H1 (cell line): Measurements from ENCODE around the gene GNG14. TPM values are rescaled to one million over a fixed set of nuclear protein-coding genes. Genes with fewer than 3 reads are reported as not detected.

Experiments
- CTCF ChIA-PET: fragments of 300-600 bp; sonication (Branson Sonifier 250); formaldehyde crosslinking; loops from one replicate; lab custom pipeline; 2021; ENCODE audit not compliant: partially characterized antibody; lab: Charles Lee
- POLR2A ChIA-PET: fragments of 300-600 bp; sonication (Branson Sonifier 250); formaldehyde crosslinking; loops from one replicate; lab custom pipeline; 2021; ENCODE audit warnings: inconsistent platforms; ENCODE audit not compliant: partially characterized antibody; lab: Charles Lee
- DNase-seq, 2 experiments: peaks; one replicate each; pipeline versions ENCODE4 v3.0.0 to v3.0.0-alpha.2; 2010 to 2022; ENCODE audit warnings: low spot score in 2 of 2, low read depth in 1 of 2, mixed read lengths in 1 of 2
- FAIRE-seq: peaks from 2 replicates; lab custom pipeline; 2011; peaks lifted over from hg19 to GRCh38; lab: Jason Lieb, UNC
- H2AFZ ChIP-seq: 2 replicates; pipeline ENCODE4 v1.8.1; 2012; ENCODE audit warnings: low read length, inconsistent platforms
- H2AK5ac ChIP-seq: 2 replicates; pipeline ENCODE4 v1.6.1; 2013; ENCODE audit warnings: low read depth, low read length
- H2BK120ac ChIP-seq: replicated peaks from 2 replicates; pipeline ENCODE3; 2013; ENCODE audit warnings: low read depth, low read length, inconsistent platforms
- H2BK12ac ChIP-seq: 2 replicates; pipeline ENCODE4 v1.6.1; 2013; ENCODE audit warnings: low read depth, low read length
- H2BK15ac ChIP-seq: 2 replicates; pipeline ENCODE4 v1.6.1; 2013; ENCODE audit warnings: low read length
- H2BK20ac ChIP-seq: 2 replicates; pipeline ENCODE4 v1.6.1; 2013; ENCODE audit warnings: low read length
- H2BK5ac ChIP-seq: 2 replicates; pipeline ENCODE4 v1.6.1; 2013; ENCODE audit warnings: low read depth, low read length
- H3K14ac ChIP-seq: 2 replicates; pipeline ENCODE4 v1.6.1; 2013; ENCODE audit warnings: inconsistent platforms; ENCODE audit not compliant: insufficient read length
- H3K18ac ChIP-seq: 2 replicates; pipeline ENCODE4 v1.6.1; 2013; ENCODE audit warnings: low read length; ENCODE audit errors: extremely low read depth
- H3K23ac ChIP-seq: 2 replicates; pipeline ENCODE4 v1.6.1; 2013; ENCODE audit warnings: inconsistent platforms; ENCODE audit not compliant: insufficient read length
- H3K23me2 ChIP-seq: 2 replicates; pipeline ENCODE4 v1.6.1; 2013; ENCODE audit warnings: low read depth, low read length
- H3K27ac ChIP-seq: 2 replicates; pipeline ENCODE4 v1.6.1; 2011; ENCODE audit warnings: low read depth, low read length, inconsistent platforms
- H3K27me3 ChIP-seq, 4 experiments: replicated peaks in 1 of 4; 1 replicate in 1 of 4; 2 replicates in 3 of 4; pipeline versions ENCODE4 v1.6.1 to v1.8.1; 2011 to 2013; ENCODE audit warnings: low read length in 3 of 4, mild to moderate bottlenecking in 3 of 4, inconsistent platforms in 2 of 4, mixed read lengths in 2 of 4, moderate library complexity in 1 of 4; ENCODE audit not compliant: control insufficient read depth in 3 of 4, insufficient read depth in 3 of 4; ENCODE audit errors: extremely low read depth in 1 of 4
- H3K36me3 ChIP-seq, 4 experiments: 2 replicates each; pipeline versions ENCODE4 v1.6.1 to v1.8.1; 2011 to 2013; ENCODE audit warnings: mild to moderate bottlenecking in 4 of 4, low read length in 3 of 4, moderate library complexity in 2 of 4, control low read depth in 1 of 4, inconsistent platforms in 1 of 4; ENCODE audit not compliant: insufficient read depth in 4 of 4, control insufficient read depth in 2 of 4
- H3K4ac ChIP-seq: replicated peaks from 2 replicates; pipeline ENCODE3; 2013; ENCODE audit warnings: low read length, low read depth, mixed read lengths, inconsistent platforms; ENCODE audit not compliant: insufficient read length
- H3K4me1 ChIP-seq, 4 experiments: replicated peaks in 1 of 4; 1 replicate in 1 of 4; 2 replicates in 3 of 4; pipeline versions ENCODE4 v1.6.1 to v1.8.1; 2011 to 2013; ENCODE audit warnings: low read length in 3 of 4, inconsistent platforms in 2 of 4, mixed read lengths in 1 of 4; ENCODE audit not compliant: insufficient read depth in 4 of 4, control insufficient read depth in 3 of 4
- H3K4me2 ChIP-seq, 2 experiments: 2 replicates each; pipeline versions ENCODE4 v1.6.1 to v1.8.1; 2011 to 2013; ENCODE audit warnings: low read depth in 2 of 2, low read length in 2 of 2, control low read depth in 1 of 2, inconsistent platforms in 1 of 2, mild to moderate bottlenecking in 1 of 2; ENCODE audit not compliant: insufficient read depth in 1 of 2
- H3K4me3 ChIP-seq, 4 experiments: fragments of 200-600, 300-600 bp in 1 of 4; sonication (generic), shearing (Covaris generic), sonication (Bioruptor Twin) in 1 of 4; 2 replicates each; pipeline versions ENCODE4 v1.5.1 to v1.8.1; 2011 to 2016; ENCODE audit warnings: low read length in 4 of 4, low read depth in 3 of 4, control low read depth in 2 of 4, inconsistent platforms in 2 of 4, mild to moderate bottlenecking in 2 of 4, mixed read lengths in 1 of 4, moderate library complexity in 1 of 4; ENCODE audit not compliant: insufficient read depth in 2 of 4; ENCODE audit errors: extremely low read depth in 1 of 4
- H3K56ac ChIP-seq: replicated peaks from 2 replicates; pipeline ENCODE3; 2013; ENCODE audit warnings: low read depth, mild to moderate bottlenecking, mixed read lengths, low read length, inconsistent platforms; ENCODE audit not compliant: insufficient read length
- H3K79me1 ChIP-seq: 2 replicates; pipeline ENCODE4 v1.6.1; 2013; ENCODE audit warnings: low read depth, low read length, control low read depth
- H3K79me2 ChIP-seq, 2 experiments: 2 replicates each; pipeline versions ENCODE4 v1.6.1 to v1.8.1; 2012 to 2013; ENCODE audit warnings: low read length in 2 of 2, mild to moderate bottlenecking in 2 of 2, inconsistent platforms in 1 of 2; ENCODE audit not compliant: insufficient read depth in 2 of 2, control insufficient read depth in 1 of 2
- H3K9ac ChIP-seq, 4 experiments: replicated peaks in 1 of 4; 1 replicate in 1 of 4; 2 replicates in 3 of 4; pipeline versions ENCODE4 v1.6.1 to v1.8.1; 2011 to 2013; ENCODE audit warnings: low read depth in 3 of 4, low read length in 3 of 4, control low read depth in 2 of 4, mild to moderate bottlenecking in 2 of 4, moderate library complexity in 2 of 4, inconsistent platforms in 1 of 4; ENCODE audit errors: extremely low read depth in 1 of 4
- H3K9me3 ChIP-seq, 2 experiments: 2 replicates each; pipeline versions ENCODE4 v1.6.1 to v1.8.1; 2012 to 2013; ENCODE audit warnings: mild to moderate bottlenecking in 2 of 2, moderate library complexity in 2 of 2, control low read depth in 1 of 2, inconsistent platforms in 1 of 2, low read depth in 1 of 2, low read length in 1 of 2, mixed read lengths in 1 of 2; ENCODE audit not compliant: insufficient read depth in 2 of 2
- H4K20me1 ChIP-seq, 2 experiments: replicated peaks in 1 of 2; 2 replicates each; pipeline versions ENCODE3 to v1.8.1; 2011 to 2013; ENCODE audit warnings: inconsistent platforms in 2 of 2, low read length in 2 of 2, mild to moderate bottlenecking in 1 of 2; ENCODE audit not compliant: insufficient read depth in 2 of 2, control insufficient read depth in 1 of 2
- H4K5ac ChIP-seq: 2 replicates; pipeline ENCODE4 v1.6.1; 2013; ENCODE audit warnings: low read length, low read depth, mixed read lengths, inconsistent platforms; ENCODE audit not compliant: insufficient read length
- H4K8ac ChIP-seq: 2 replicates; pipeline ENCODE4 v1.8.0; 2013; ENCODE audit warnings: mild to moderate bottlenecking, moderate library complexity, low read length, inconsistent platforms; ENCODE audit not compliant: insufficient read depth; ENCODE audit errors: extremely low read depth
- H4K91ac ChIP-seq: replicated peaks from 2 replicates; pipeline ENCODE3; 2013; ENCODE audit warnings: low read length, mixed read lengths, inconsistent platforms; ENCODE audit not compliant: insufficient read length
- ATF3 ChIP-seq: IDR thresholded peaks from 2 replicates; pipeline ENCODE4 v1.6.1; 2011; ENCODE audit warnings: low read depth, mild to moderate bottlenecking, low read length; ENCODE audit not compliant: insufficient read depth
- BCL11A ChIP-seq, 2 experiments: IDR thresholded peaks; one replicate each; pipeline ENCODE4 v1.6.1; 2011; ENCODE audit warnings: low read depth in 2 of 2, low read length in 2 of 2, mild to moderate bottlenecking in 2 of 2
- GTF2F1 ChIP-seq: IDR thresholded peaks from 2 replicates; pipeline ENCODE4 v1.6.1; 2012; ENCODE audit warnings: low read depth, low read length, improper control_type of control experiment, borderline replicate concordance
- JUND ChIP-seq: IDR thresholded peaks from 2 replicates; pipeline ENCODE4 v1.6.1; 2011; ENCODE audit warnings: mild to moderate bottlenecking, improper control_type of control experiment, low read length
- POLR2A ChIP-seq, 2 experiments: IDR thresholded peaks; 1 replicate in 1 of 2; 2 replicates in 1 of 2; pipeline ENCODE4 v1.6.1; 2011; ENCODE audit warnings: low read depth in 2 of 2, low read length in 2 of 2, mild to moderate bottlenecking in 2 of 2; ENCODE audit errors: control extremely low read depth in 1 of 2
- RNF2 ChIP-seq: fragments of 200-900, 300-1000 bp; sonication (generic); IDR thresholded peaks from 2 replicates; pipeline ENCODE4 v1.7.1; 2016; ENCODE audit warnings: borderline replicate concordance, low read depth, mild to moderate bottlenecking, antibody characterized with exemption, low read length; ENCODE audit not compliant: poor library complexity, severe bottlenecking; ENCODE audit errors: missing control alignments
- SAP30 ChIP-seq: fragments of 300-600 bp; sonication (generic); IDR thresholded peaks from 2 replicates; pipeline ENCODE4 v1.7.1; 2012; ENCODE audit warnings: low read length, moderate library complexity, mild to moderate bottlenecking, inconsistent platforms; ENCODE audit not compliant: insufficient read depth, insufficient replicate concordance
- SIN3A ChIP-seq, 2 experiments: IDR thresholded peaks in 1 of 2; conservative IDR thresholded peaks in 1 of 2; 2 replicates each; pipeline ENCODE4 v1.6.1; 2011 to 2012; ENCODE audit warnings: low read length in 2 of 2, improper control_type of control experiment in 1 of 2, low read depth in 1 of 2, mild to moderate bottlenecking in 1 of 2
- TAF1 ChIP-seq: IDR thresholded peaks from 2 replicates; pipeline ENCODE4 v1.6.1; 2011; ENCODE audit warnings: mild to moderate bottlenecking, low read depth, low read length
- WGBS, 2 experiments: shearing (Covaris generic) in 1 of 2; methylation state at CpG; one replicate each; pipeline versions ENCODE4 v1.1.6 to v1.1.7; 2013 to 2015; ENCODE audit warnings: low lambda C conversion rate in 2 of 2, mixed read lengths in 2 of 2, inconsistent platforms in 1 of 2, low coverage in 1 of 2, missing lambda C conversion rate in 1 of 2; ENCODE audit not compliant: insufficient replicate concordance in 2 of 2, insufficient coverage in 1 of 2, insufficient read length in 1 of 2; ENCODE audit errors: extremely low coverage in 1 of 2, missing lambda C conversion rate in 1 of 2; 5-methylcytosine and 5-hydroxymethylcytosine counted together
- polyA plus RNA-seq, 7 experiments: library from polyadenylated mRNA; depleted of rRNA in 3 of 7; stranded (reverse) in 5 of 7; unstranded in 2 of 7; fragments of >200 nt in 5 of 7; fragments of 200-250 nt in 2 of 7; gene quantifications; 1 replicate in 5 of 7; 2 replicates in 1 of 7; 4 replicates in 1 of 7; pipeline versions ENCODE4 v1.2.1 to v1.2.3, GENCODE V29; 2011 to 2013; ENCODE audit warnings: missing spikeins in 2 of 7, mixed read lengths in 2 of 7
- total RNA-seq: library from RNA; stranded (reverse); fragmentation: NEBNext Ultra II Directional; extraction: Animal tissue kit (Norgen Biotek cat#: 25700); gene quantifications from 2 replicates; pipeline ENCODE4 v1.2.1, GENCODE V29; 2021

GNG14 gene
- total and polyA plus RNA-seq, 2 of the 8 experiments (the other 6 are each of a cell fraction or from before 2014, with no cell fraction given) = not detected

GRCh38 chr19:12736995-12737834, 49.4 kb downstream of the GNG14 start, which contains the start of gene GET3:
Gene GET3 (plus strand): TSS chr19:12737497. CDS start chr19:12737506, 9 bp downstream.
- Histone ChIP-seq H3K18ac (no peak within 1 kb of the TSS), H4K20me1 (peaks cover 7 to 10% of the 10 kb centered on the region in 2 experiments), H4K8ac (peak within 1 kb of the TSS; percentile 99; the same call in 1 of the 2 replicates), H3K4ac (no peak within 1 kb of the TSS), H3K27me3 (no peaks in the 10 kb centered on the region), H3K9ac (peak within 1 kb of the TSS; percentile 65 to 96 (median 90)), H4K91ac (no peak within 1 kb of the TSS), H3K36me3 (peaks cover 0 to 5% (median 3%) of the 10 kb centered on the region in 4 experiments; a peak in 2 of 8 replicates), H2BK120ac (peak within 1 kb of the TSS; percentile 31), H2BK5ac (peak within 1 kb of the TSS; percentile 76), H3K9me3 (no peaks in the 10 kb centered on the region), H3K4me2 (peak within 1 kb of the TSS; percentile 86 to 96), H2BK20ac (no peak within 1 kb of the TSS), H3K23ac (no peak within 1 kb of the TSS), H2BK15ac (no peak within 1 kb of the TSS), H3K4me1 (peaks cover 3 to 13% (median 7%) of the 10 kb centered on the region in 4 experiments), H3K23me2 (peaks cover 13% of the 10 kb centered on the region), H3K79me1 (peaks cover 4% of the 10 kb centered on the region), H3K14ac (no peak within 1 kb of the TSS), H3K79me2 (peaks cover 19 to 37% of the 10 kb centered on the region in 2 experiments), H2AK5ac (0 out of 2 replicates have a peak within 1 kb of the TSS, but pooled peaks have one; percentile 9), H3K4me3 (peak within 1 kb of the TSS; percentile 65 to 91 (median 83)), H4K5ac (peak within 1 kb of the TSS; percentile 31), H2AFZ (peak within 1 kb of the TSS; percentile 100), H3K27ac (peak within 1 kb of the TSS; percentile 98), H2BK12ac (no peak within 1 kb of the TSS), H3K56ac (peak within 1 kb of the TSS; percentile 36)
- ChIA-PET CTCF (interaction anchor here (0.8 to 10.5 kb wide), 5 partner anchors 15 to 59 kb away, joined by 3 to 87 read pairs (median 4); no protein-coding TSS in a partner anchor), POLR2A (interaction anchor here (0.7 to 14.0 kb wide), 26 partner anchors 8 to 209 kb away, joined by 3 to 258 read pairs (median 4); partner anchors contain the start of genes BEST2, JUNB, RAD23A and TNPO2)
- peak; percentile 100 for FAIRE-seq
- peak; percentile 87 to 97 for DNase-seq
- 1% methylated on average over 29 of the region's 29 CpGs; no CpG with 5 or more reads in 1 of the 2 experiments for WGBS, 2 experiments
- TF ChIP-seq GTF2F1 (no peak), RNF2 (no peak), POLR2A (IDR thresholded peaks at IDR 0.05; ENCODE audit: control extremely low read depth in 1 of 2, low read depth in 2 of 2, low read length in 2 of 2) (peak; percentile 80 to 83), SAP30 (peak; percentile 79), TAF1 (peak; percentile 97), JUND (peak; percentile 97), SIN3A (conservative IDR thresholded peaks at IDR 0.05 in 1 of 2, IDR thresholded peaks at IDR 0.05 in 1 of 2; ENCODE audit: low read depth in 1 of 2, low read length in 2 of 2) (peak; percentile 49 to 60; a peak in 2 of 4 replicates), ATF3 (peak; percentile 68), BCL11A (IDR thresholded peaks at IDR 0.05; ENCODE audit: low read depth in 2 of 2, low read length in 2 of 2) (no peak)
